Lower lobe of right lung (tissue), 2 donors: ENCODE data around the gene SLC45A1. TPM values are rescaled to one million over a fixed set of nuclear protein-coding genes. Genes with fewer than 3 reads are reported as not detected.

Experiments
- ATAC-seq, 2 donors: fragments of 200-7000 bp; cut with Tn5 transposase; one replicate each; pipeline ENCODE4 v1.9.1; 2020 to 2022; ENCODE audit warnings: mild to moderate bottlenecking in 2 of 2, moderate library complexity in 2 of 2
- DNase-seq: peaks from one replicate; pipeline ENCODE4 v3.0.0-alpha.2; 2020
- H3K27ac ChIP-seq: fragments of 200-600 bp; one replicate; pipeline ENCODE4 v1.8.0; 2022
- H3K27me3 ChIP-seq: fragments of 200-600 bp; one replicate; pipeline ENCODE4 v1.8.0; 2022; ENCODE audit warnings: low read depth
- H3K36me3 ChIP-seq: fragments of 200-600 bp; one replicate; pipeline ENCODE4 v1.8.0; 2022; ENCODE audit warnings: mild to moderate bottlenecking
- H3K4me1 ChIP-seq: fragments of 200-600 bp; one replicate; pipeline ENCODE4 v1.8.0; 2022
- H3K4me3 ChIP-seq: fragments of 200-600 bp; one replicate; pipeline ENCODE4 v1.8.0; 2022; ENCODE audit warnings: mild to moderate bottlenecking
- H3K9me3 ChIP-seq: fragments of 200-600 bp; one replicate; pipeline ENCODE4 v1.8.0; 2022
- CTCF ChIP-seq: fragments of 200-600 bp; IDR thresholded peaks from one replicate; pipeline ENCODE4 v1.8.0; 2022; ENCODE audit warnings: antibody characterized with exemption, mild to moderate bottlenecking
- intact Hi-C: fragments of 100-400 bp; cut with DNase I; formaldehyde crosslinking; loops from one replicate; pipeline ENCODE4 v1.11.0; 2022
- total RNA-seq: library from RNA; stranded (reverse); fragmentation: NEBNext Ultra II Directional; extraction: Animal tissue kit (Norgen Biotek cat#: 25700); gene quantifications from one replicate; pipeline ENCODE4 v1.2.1, GENCODE V29; 2021
- donor health status: DM: no; HTN: yes; CAD: no; lungs with severe emphysema.

Gene SLC45A1
- total RNA-seq, 1 donor from 2014 or later: 0.92 TPM

DNA sequence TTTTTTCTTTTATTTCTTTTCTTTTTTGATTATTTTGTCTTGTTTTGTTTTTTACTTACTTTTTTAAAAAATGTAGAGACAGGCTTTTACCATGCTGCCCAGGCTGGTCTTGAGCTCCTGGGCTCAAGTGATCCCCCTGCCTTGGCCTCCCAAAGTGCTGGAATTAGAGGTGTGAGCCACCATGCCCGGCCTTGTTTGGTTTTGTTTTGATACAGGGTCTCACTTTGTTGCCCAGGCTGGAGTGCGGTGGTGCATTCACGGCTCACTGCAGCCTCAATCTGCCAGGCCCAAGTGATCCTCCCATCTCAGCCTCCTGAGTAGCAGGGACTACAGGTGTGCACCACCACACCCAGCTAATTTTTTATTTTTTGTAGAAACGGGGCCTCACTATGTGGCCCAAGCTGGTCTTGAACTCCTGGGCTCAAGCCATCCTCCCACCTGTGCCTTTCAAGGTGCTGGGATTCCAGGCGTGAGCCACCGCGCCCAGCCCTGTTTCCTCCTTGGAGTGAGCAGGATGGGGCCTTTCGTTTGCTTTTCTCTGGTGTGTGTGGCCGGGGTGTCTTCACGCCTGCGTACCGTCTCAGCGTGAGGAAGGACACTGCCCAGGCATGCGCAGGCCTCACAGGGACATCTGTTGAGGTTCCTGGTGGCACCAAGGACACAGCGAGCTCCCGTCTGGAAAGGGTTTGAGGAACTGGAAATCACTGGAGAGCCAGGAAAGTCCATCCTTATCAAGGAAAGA lies 15.5 kb downstream of the SLC45A1 start:
- no peak for TF ChIP-seq CTCF
- ATAC-seq: no peak
- intact Hi-C loops: no loop called here
- Histone ChIP-seq H3K9me3 (no peaks in the 10 kb centered on the region), H3K27me3 (no peaks in the 10 kb centered on the region), H3K27ac (no peak overlapping the region), H3K36me3 (no peaks in the 10 kb centered on the region), H3K4me1 (no peaks in the 10 kb centered on the region), H3K4me3 (no peak overlapping the region)
- DNase-seq: no peak

- intact Hi-C loops: no loop called here
- H3K9me3 ChIP-seq: no peaks in the 10 kb centered on the region
- no peak for TF ChIP-seq CTCF
- H3K27me3 ChIP-seq: no peaks in the 10 kb centered on the region
- no peaks in the 10 kb centered on the region for H3K4me1 ChIP-seq
- ATAC-seq (no peak), DNase-seq (peak; percentile 43)
- H3K27ac ChIP-seq: no peak overlapping the region
- no peaks in the 10 kb centered on the region for H3K36me3 ChIP-seq
- H3K4me3 ChIP-seq: no peak overlapping the region
Observed at GRCh38 chr1:8334106-8334851, 16.4 kb downstream of the SLC45A1 start.

GRCh38 chr1:8335246-8335645 lies 17.3 kb downstream of the SLC45A1 start:
- Histone ChIP-seq H3K4me3 (no peak overlapping the region), H3K27ac (no peak overlapping the region), H3K36me3 (no peaks in the 10 kb centered on the region), H3K27me3 (no peaks in the 10 kb centered on the region), H3K9me3 (no peaks in the 10 kb centered on the region), H3K4me1 (no peaks in the 10 kb centered on the region)
- intact Hi-C loops: no loop called here
- peak in 1 of 2 donors; percentile 20 for ATAC-seq
- peak; percentile 40 for DNase-seq
- no peak for TF ChIP-seq CTCF

DNA sequence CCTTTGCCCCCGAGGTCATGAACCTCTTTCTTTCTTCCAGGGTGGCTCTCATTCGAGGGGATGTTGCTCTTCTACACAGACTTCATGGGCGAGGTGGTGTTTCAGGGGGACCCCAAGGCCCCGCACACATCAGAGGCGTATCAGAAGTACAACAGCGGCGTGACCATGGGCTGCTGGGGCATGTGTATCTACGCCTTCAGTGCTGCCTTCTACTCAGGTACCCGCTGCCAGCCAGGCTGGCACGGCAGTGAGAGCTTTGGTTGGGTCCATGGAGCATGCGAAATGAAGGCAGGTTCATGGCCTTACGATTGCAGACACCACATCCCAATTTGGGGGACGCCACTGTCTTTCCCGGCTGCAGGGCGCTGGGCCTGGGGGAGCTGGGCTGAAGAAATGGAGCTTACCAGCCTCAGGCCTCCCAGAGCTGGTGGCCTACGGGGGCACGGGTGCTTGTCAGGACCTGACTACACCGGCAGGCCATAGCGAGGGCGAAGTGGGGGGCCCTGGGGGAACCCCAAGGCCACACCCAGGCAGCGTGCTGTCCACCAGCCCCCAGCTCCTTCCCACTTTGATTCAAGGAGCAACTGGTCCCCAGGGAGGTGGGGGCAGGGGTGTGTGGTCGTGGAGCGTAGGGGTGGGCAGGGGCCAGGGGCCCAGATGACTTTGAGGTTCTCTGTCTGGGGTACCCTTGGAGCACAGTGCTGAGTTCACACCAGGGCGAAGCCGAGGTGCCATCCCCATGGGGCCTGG lies 20.0 kb downstream of the SLC45A1 start:
- Histone ChIP-seq H3K9me3 (no peaks in the 10 kb centered on the region), H3K4me3 (no peak overlapping the region), H3K27ac (no peak overlapping the region), H3K27me3 (no peaks in the 10 kb centered on the region), H3K36me3 (no peaks in the 10 kb centered on the region), H3K4me1 (peaks cover 2% of the 10 kb centered on the region)
- ATAC-seq (no peak), DNase-seq (no peak)
- intact Hi-C loops: no loop called here
- TF ChIP-seq CTCF: no peak

GRCh38 chr1:8338526-8339202 lies 20.8 kb downstream of the SLC45A1 start:
- Histone ChIP-seq H3K36me3 (no peaks in the 10 kb centered on the region), H3K27me3 (no peaks in the 10 kb centered on the region), H3K27ac (no peak overlapping the region), H3K4me3 (no peak overlapping the region), H3K9me3 (no peaks in the 10 kb centered on the region), H3K4me1 (peaks cover 9% of the 10 kb centered on the region)
- intact Hi-C loops: no loop called here
- DNase-seq (no peak), ATAC-seq (no peak)
- no peak for TF ChIP-seq CTCF
